ENCODE results near the gene CAP1.

CAP1 gene

GRCh38 chr1:40040511-40041465, at the start of gene CAP1:
Gene CAP1, plus strand, starts transcription at chr1:40040729. Its CDS starts 18,618 bp downstream, at chr1:40059347.
- DNase-seq (ENCODE audit: low read depth): peak; percentile 100
- no peak for TF ChIP-seq CTCF (IDR thresholded peaks at IDR 0.05; ENCODE audit: insufficient read depth, low read depth, low read length, missing control alignments)
- peak within 1 kb of the TSS; percentile 84 for H3K4me3 ChIP-seq (ENCODE audit: low read depth, low read length)

- H3K4me3 ChIP-seq (ENCODE audit: low read depth, low read length): no peak overlapping the region
- DNase-seq (ENCODE audit: low read depth): no peak
- TF ChIP-seq CTCF (IDR thresholded peaks at IDR 0.05; ENCODE audit: insufficient read depth, low read depth, low read length, missing control alignments): no peak
These were observed 48.3 kb upstream of the CAP1 start for GRCh38 chr1:39992234-39992633.

- H3K4me3 ChIP-seq (ENCODE audit: low read depth, low read length): no peak overlapping the region
- no peak for DNase-seq (ENCODE audit: low read depth)
- no peak for TF ChIP-seq CTCF (IDR thresholded peaks at IDR 0.05; ENCODE audit: insufficient read depth, low read depth, low read length, missing control alignments)
These were observed 47.6 kb upstream of the CAP1 start for GRCh38 chr1:39992888-39993287.

GRCh38 chr1:39995973-39996393, 44.5 kb upstream of the CAP1 start:
- peak; percentile 86 for DNase-seq (ENCODE audit: low read depth)
- H3K4me3 ChIP-seq (ENCODE audit: low read depth, low read length): no peak overlapping the region
- no peak for TF ChIP-seq CTCF (IDR thresholded peaks at IDR 0.05; ENCODE audit: insufficient read depth, low read depth, low read length, missing control alignments)

GRCh38 chr1:39996396-39997004, 44.0 kb upstream of the CAP1 start:
- no peak overlapping the region for H3K4me3 ChIP-seq (ENCODE audit: low read depth, low read length)
- DNase-seq (ENCODE audit: low read depth): no peak
- TF ChIP-seq CTCF (IDR thresholded peaks at IDR 0.05; ENCODE audit: insufficient read depth, low read depth, low read length, missing control alignments): no peak

- no peak for TF ChIP-seq CTCF (IDR thresholded peaks at IDR 0.05; ENCODE audit: insufficient read depth, low read depth, low read length, missing control alignments)
- H3K4me3 ChIP-seq (ENCODE audit: low read depth, low read length): no peak overlapping the region
- DNase-seq (ENCODE audit: low read depth): no peak
These were observed 39.1 kb upstream of the CAP1 start for GRCh38 chr1:40001456-40001855.
